Measurements from ENCODE around the gene JARID2. TPM values are rescaled to one million over a fixed set of nuclear protein-coding genes. Genes with fewer than 3 reads are reported as not detected.

Gene JARID2
- total RNA-seq, 1 experiment from 2014 or later = 21.0 TPM

DNA sequence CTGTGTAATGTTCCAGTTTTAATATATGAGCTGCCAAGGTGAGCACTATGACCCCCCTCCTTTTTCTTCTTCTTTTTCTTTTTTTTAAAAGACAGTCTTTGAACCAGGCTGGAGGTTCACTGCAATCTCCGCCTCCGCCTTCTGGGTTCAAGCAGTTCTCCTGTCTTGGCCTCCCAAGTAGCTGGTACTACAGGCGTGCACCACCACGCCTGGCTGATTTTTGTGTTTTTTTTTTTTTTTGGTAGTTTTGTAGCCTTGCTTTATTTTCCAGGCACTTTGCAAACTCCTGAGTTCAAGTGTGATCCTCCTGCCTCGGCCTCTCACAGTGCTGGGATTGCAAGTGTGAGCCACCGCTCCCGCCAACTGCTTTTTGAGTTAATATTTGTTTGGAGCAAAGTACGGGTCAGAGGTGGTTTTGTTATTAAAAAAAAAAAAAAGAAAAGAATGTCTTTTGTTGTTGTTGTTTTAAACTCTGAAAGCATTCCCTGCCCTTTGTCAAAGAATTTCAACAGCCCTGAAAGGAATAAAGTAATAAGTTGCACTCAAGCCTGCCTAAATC, 78.6 kb downstream of the JARID2 start:
- TF ChIP-seq, protein P1, sequence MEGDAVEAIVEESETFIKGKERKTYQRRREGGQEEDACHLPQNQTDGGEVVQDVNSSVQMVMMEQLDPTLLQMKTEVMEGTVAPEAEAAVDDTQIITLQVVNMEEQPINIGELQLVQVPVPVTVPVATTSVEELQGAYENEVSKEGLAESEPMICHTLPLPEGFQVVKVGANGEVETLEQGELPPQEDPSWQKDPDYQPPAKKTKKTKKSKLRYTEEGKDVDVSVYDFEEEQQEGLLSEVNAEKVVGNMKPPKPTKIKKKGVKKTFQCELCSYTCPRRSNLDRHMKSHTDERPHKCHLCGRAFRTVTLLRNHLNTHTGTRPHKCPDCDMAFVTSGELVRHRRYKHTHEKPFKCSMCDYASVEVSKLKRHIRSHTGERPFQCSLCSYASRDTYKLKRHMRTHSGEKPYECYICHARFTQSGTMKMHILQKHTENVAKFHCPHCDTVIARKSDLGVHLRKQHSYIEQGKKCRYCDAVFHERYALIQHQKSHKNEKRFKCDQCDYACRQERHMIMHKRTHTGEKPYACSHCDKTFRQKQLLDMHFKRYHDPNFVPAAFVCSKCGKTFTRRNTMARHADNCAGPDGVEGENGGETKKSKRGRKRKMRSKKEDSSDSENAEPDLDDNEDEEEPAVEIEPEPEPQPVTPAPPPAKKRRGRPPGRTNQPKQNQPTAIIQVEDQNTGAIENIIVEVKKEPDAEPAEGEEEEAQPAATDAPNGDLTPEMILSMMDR (IDR thresholded peaks at IDR 0.05; ENCODE audit: unreplicated experiment) = no peak
- ChIA-PET POLR2A (interaction anchor here (0.6 kb wide), 2 partner anchors 20 to 1416 kb away, joined by 3 read pairs; no protein-coding TSS in a partner anchor), CTCF (interaction anchor here (0.6 to 1.0 kb wide), 2 partner anchors 66 to 157 kb away, joined by 3 read pairs; no protein-coding TSS in a partner anchor)
- no peaks in the 10 kb centered on the region for H3K27me3 Mint-ChIP-seq (ENCODE audit: insufficient read depth, unreplicated experiment)
- H3K9me3 Mint-ChIP-seq (ENCODE audit: unreplicated experiment) = no peaks in the 10 kb centered on the region
- no peak overlapping the region for H3K27ac Mint-ChIP-seq (ENCODE audit: low read depth, unreplicated experiment)
- H3K4me3 Mint-ChIP-seq (ENCODE audit: unreplicated experiment) = no peak overlapping the region
- peaks cover 44% of the 10 kb centered on the region for H3K4me1 Mint-ChIP-seq (ENCODE audit: insufficient read depth, unreplicated experiment)
- peaks cover 6% of the 10 kb centered on the region for H3K36me3 Mint-ChIP-seq (ENCODE audit: insufficient read depth, unreplicated experiment)
- no TSS peak for BruUV-seq (replicated peaks)
- intact Hi-C loops (cut with micrococcal nuclease) = no loop called here
- no peak for DNase-seq (ENCODE audit: unreplicated experiment)

DNA sequence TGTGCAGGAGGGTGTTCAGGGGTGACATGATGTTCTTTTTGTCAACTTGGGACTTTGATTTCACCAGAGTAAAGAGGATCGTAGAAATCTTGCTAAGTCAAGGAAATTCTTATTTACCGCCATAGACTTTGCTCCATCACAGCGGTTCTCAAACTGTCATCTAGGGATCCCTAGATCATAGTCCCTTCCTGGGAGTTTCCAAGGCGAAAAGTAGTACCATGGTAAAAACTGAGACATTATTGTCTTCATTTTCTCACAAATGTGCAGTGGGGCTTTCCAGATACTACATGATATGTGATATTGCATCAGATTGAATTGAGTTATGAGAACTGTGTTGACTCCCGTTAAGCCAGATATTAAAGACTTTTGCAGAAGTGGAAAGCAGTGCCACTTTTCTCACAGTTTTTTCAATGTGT, 79.7 kb downstream of the JARID2 start:
- Mint-ChIP-seq H3K4me1 (ENCODE audit: insufficient read depth, unreplicated experiment) (peaks cover 40% of the 10 kb centered on the region), H3K9me3 (ENCODE audit: unreplicated experiment) (no peaks in the 10 kb centered on the region), H3K36me3 (ENCODE audit: insufficient read depth, unreplicated experiment) (peaks cover 6% of the 10 kb centered on the region), H3K27me3 (ENCODE audit: insufficient read depth, unreplicated experiment) (no peaks in the 10 kb centered on the region), H3K4me3 (ENCODE audit: unreplicated experiment) (no peak overlapping the region), H3K27ac (ENCODE audit: low read depth, unreplicated experiment) (no peak overlapping the region)
- TF ChIP-seq, protein P1 (IDR thresholded peaks at IDR 0.05; ENCODE audit: unreplicated experiment) = no peak
- BruUV-seq (replicated peaks) = no TSS peak
- intact Hi-C loops (cut with micrococcal nuclease) = no loop called here
- CTCF ChIA-PET = interaction anchor here (0.7 to 1.2 kb wide), 2 partner anchors 26 to 1176 kb away, joined by 3 to 4 read pairs; no protein-coding TSS in a partner anchor
- POLR2A ChIA-PET = no interaction called here
- no peak for DNase-seq (ENCODE audit: unreplicated experiment)

DNA sequence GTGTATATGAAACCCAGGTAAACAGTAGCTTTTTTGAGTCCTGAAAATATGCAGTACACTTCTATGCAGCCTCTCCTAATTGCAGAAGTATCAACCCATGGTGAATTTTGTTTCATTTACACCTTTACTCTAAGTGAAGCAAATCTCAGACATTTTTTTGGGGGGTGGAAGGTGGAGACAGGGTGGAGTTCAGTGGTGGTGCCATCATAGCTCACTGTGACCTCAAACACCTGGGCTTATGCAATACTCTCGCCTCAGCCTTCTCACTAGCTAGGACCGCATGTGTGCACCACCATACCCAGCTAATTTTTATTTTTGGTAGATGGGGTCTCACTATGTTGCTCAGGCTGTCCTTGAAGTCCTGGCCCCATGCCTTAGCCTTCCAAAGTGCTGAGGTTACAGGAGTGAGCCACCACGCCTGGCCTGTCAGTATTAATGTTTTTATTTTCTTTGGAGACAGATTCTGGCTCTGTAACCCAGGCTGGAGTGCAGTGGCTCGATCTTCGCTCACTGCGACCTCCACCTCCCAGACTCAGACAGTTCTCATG, 80.3 kb downstream of the JARID2 start:
- BruUV-seq (replicated peaks) = no TSS peak
- intact Hi-C loops (cut with micrococcal nuclease) = no loop called here
- CTCF ChIA-PET = interaction anchor here (0.5 to 1.2 kb wide), 3 partner anchors 25 to 1176 kb away, joined by 3 to 4 read pairs (median 3); no protein-coding TSS in a partner anchor
- Mint-ChIP-seq H3K4me3 (ENCODE audit: unreplicated experiment) (no peak overlapping the region), H3K9me3 (ENCODE audit: unreplicated experiment) (no peaks in the 10 kb centered on the region), H3K27ac (ENCODE audit: low read depth, unreplicated experiment) (no peak overlapping the region), H3K27me3 (ENCODE audit: insufficient read depth, unreplicated experiment) (no peaks in the 10 kb centered on the region), H3K36me3 (ENCODE audit: insufficient read depth, unreplicated experiment) (peaks cover 6% of the 10 kb centered on the region), H3K4me1 (ENCODE audit: insufficient read depth, unreplicated experiment) (peaks cover 39% of the 10 kb centered on the region)
- TF ChIP-seq, protein P1 (IDR thresholded peaks at IDR 0.05; ENCODE audit: unreplicated experiment) = no peak
- DNase-seq (ENCODE audit: unreplicated experiment) = no peak
- POLR2A ChIA-PET = interaction anchor here (0.6 kb wide), 1 partner anchor 21 kb away, joined by 3 read pairs; no protein-coding TSS in a partner anchor

DNA sequence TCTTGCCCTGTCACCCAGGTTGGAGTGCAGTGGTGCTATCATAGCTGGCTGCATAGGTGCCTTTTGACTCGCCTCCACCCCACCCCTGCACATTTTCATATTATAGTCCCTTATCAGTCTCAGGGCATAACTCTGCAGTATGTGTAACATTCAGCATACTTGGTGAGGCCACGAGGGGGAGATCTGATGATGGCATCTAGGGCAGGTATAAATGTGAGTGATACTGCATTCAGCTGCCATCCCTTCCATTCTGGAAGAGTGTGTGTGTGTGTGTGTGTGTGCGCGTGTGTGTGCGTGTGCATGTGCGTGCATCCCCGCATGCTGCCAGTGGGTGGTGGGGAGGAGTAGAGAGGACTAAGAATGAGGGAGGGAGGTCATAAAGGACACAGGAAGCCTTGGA, 81.4 kb downstream of the JARID2 start:
- Mint-ChIP-seq H3K4me3 (ENCODE audit: unreplicated experiment) (no peak overlapping the region), H3K27me3 (ENCODE audit: insufficient read depth, unreplicated experiment) (no peaks in the 10 kb centered on the region), H3K4me1 (ENCODE audit: insufficient read depth, unreplicated experiment) (peaks cover 41% of the 10 kb centered on the region), H3K36me3 (ENCODE audit: insufficient read depth, unreplicated experiment) (peaks cover 6% of the 10 kb centered on the region), H3K27ac (ENCODE audit: low read depth, unreplicated experiment) (peak overlapping the region; percentile 67), H3K9me3 (ENCODE audit: unreplicated experiment) (no peaks in the 10 kb centered on the region)
- BruUV-seq (replicated peaks) = no TSS peak
- TF ChIP-seq, protein P1 (IDR thresholded peaks at IDR 0.05; ENCODE audit: unreplicated experiment) = no peak
- DNase-seq (ENCODE audit: unreplicated experiment) = no peak
- intact Hi-C loops (cut with micrococcal nuclease) = no loop called here
- ChIA-PET POLR2A (interaction anchor here (0.7 kb wide), 2 partner anchors 487 to 764 kb away, joined by 3 read pairs; no protein-coding TSS in a partner anchor), CTCF (interaction anchor here (0.5 kb wide), 1 partner anchor 87 kb away, joined by 4 read pairs; no protein-coding TSS in a partner anchor)
